ENCODE data around the gene PGM1. TPM values are rescaled to one million over a fixed set of nuclear protein-coding genes. Genes with fewer than 3 reads are reported as not detected.

Gene PGM1
- total RNA-seq, 1 donor from 2014 or later = 77.3 TPM

- TF ChIP-seq CTCF (conservative IDR thresholded peaks at IDR 0.05; ENCODE audit: low read depth, low read length) = no peak
- no peak for DNase-seq (ENCODE audit: low read depth)
- H3K4me3 ChIP-seq (ENCODE audit: low read depth, low read length) = no peak overlapping the region
Measured at GRCh38 chr1:63645317-63645716, 52.1 kb downstream of the PGM1 start.

GRCh38 chr1:63648689-63649088, 55.5 kb downstream of the PGM1 start:
- DNase-seq (ENCODE audit: low read depth) = no peak
- H3K4me3 ChIP-seq (ENCODE audit: low read depth, low read length) = no peak overlapping the region
- no peak for TF ChIP-seq CTCF (conservative IDR thresholded peaks at IDR 0.05; ENCODE audit: low read depth, low read length)

- no peak for DNase-seq (ENCODE audit: low read depth)
Measured at GRCh38 chr1:63651161-63651701, 58.0 kb downstream of the PGM1 start.

GRCh38 chr1:63653976-63654375, 60.8 kb downstream of the PGM1 start:
- H3K4me3 ChIP-seq (ENCODE audit: low read depth, low read length) = no peak overlapping the region
- DNase-seq (ENCODE audit: low read depth) = no peak
- no peak for TF ChIP-seq CTCF (conservative IDR thresholded peaks at IDR 0.05; ENCODE audit: low read depth, low read length)

More at GRCh38 chr1:63651161-63651701, 58.0 kb downstream of the PGM1 start:
- TF ChIP-seq CTCF (conservative IDR thresholded peaks at IDR 0.05; ENCODE audit: low read depth, low read length) = no peak
- H3K4me3 ChIP-seq (ENCODE audit: low read depth, low read length) = no peak overlapping the region

- TF ChIP-seq CTCF (conservative IDR thresholded peaks at IDR 0.05; ENCODE audit: low read depth, low read length) = no peak
- no peak overlapping the region for H3K4me3 ChIP-seq (ENCODE audit: low read depth, low read length)
- DNase-seq (ENCODE audit: low read depth) = no peak
Measured at GRCh38 chr1:63659448-63659847, 66.2 kb downstream of the PGM1 start.

GRCh38 chr1:63662056-63662836, 69.0 kb downstream of the PGM1 start:
- DNase-seq (ENCODE audit: low read depth) = peak; percentile 35
- H3K4me3 ChIP-seq (ENCODE audit: low read depth, low read length) = no peak overlapping the region
- no peak for TF ChIP-seq CTCF (conservative IDR thresholded peaks at IDR 0.05; ENCODE audit: low read depth, low read length)

- peak; percentile 94 for DNase-seq (ENCODE audit: low read depth)
Measured at GRCh38 chr1:63662841-63663240, 69.6 kb downstream of the PGM1 start.

More at GRCh38 chr1:63662841-63663240, 69.6 kb downstream of the PGM1 start:
- H3K4me3 ChIP-seq (ENCODE audit: low read depth, low read length) = no peak overlapping the region
- TF ChIP-seq CTCF (conservative IDR thresholded peaks at IDR 0.05; ENCODE audit: low read depth, low read length) = no peak
